SKM-1 (cell line): ENCODE measurements around the gene NXT1.

Experiments
- DNase-seq: peaks from one replicate; lab custom pipeline; 2025; ENCODE audit not compliant: unreplicated experiment; lab: John Stamatoyannopoulos, UW

NXT1 gene

DNA sequence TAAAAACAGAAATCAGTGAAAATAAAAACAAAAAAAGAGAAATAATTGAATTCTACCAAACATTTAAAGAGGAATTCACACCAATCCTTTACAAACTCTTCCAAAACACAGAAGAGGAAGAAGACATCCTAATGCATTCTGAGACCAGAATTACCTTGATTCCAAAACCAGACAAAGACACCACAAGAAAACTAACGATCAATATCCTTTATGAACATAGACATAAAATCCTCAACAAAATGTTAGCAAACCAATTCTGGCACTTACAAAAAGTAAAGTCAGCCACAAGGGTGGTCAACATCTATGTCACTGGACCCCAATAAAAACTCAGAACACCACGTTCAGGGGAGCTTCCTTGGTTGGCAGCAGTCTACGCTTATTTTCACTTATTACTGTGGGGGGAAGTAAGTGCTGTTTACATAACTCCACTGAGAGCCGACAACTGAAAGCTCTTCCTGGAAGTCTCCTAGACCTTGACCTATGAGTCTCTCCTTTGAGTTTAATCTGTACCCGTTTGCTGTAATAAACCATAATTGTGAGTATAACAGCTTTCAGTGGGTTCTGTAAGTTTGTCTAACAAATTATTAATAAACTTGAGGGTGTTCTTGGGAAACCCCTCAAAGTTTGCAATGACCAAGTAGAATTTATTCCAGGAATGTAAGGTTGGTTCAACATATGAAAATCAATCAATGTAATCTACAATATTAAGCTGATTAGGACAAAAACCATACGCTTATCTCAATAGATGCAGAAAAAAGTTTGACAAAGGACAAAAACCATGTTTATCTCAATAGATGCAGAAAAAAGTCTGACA is 35.9 kb downstream of the NXT1 start:
- DNase-seq = no peak

DNA sequence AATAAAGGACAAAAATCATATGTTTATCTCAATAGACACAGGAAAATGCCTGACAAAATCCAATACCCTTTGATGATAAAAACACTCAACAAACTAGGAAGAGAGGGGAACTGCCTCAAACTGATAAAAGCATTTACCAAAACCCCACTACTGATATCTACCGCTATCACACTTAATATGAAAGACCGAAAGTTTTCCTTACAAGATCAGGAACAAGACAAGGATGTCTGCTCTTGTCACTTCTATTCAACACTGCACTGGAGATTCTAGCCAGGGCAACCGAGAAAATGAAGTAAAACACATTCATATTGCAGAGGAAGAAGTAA is 36.5 kb downstream of the NXT1 start:
- DNase-seq = no peak

DNA sequence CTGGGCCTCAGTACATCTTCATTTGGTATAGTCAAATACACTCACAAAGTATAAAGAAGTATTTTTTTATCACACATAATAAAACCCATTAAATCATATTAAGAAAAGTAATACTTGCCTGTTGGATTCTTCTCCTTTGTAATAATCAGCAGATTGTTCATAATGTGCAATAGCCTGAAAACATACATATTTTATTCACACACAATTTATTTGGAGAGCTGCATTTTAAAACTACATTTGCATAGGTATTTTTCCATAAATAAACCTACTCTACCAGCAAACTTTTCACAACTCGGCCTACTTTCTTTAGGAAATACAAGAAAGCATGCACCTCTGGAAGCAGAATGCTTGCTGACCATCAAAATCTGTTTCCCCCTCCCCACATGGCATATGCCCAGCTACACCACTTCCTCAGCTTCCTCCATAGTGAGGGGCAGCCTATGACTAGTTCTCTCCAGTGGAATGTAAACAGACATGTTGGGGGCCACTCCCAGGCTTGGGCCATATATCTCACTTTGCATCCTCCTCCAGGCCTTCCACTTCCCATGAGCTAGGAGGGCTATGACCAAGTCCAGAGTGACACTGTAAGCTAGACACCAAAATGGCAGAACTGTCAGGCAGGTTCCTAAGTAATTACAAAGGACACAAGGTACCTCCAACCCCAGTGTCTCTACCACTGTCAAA is 39.6 kb downstream of the NXT1 start:
- no peak for DNase-seq

DNA sequence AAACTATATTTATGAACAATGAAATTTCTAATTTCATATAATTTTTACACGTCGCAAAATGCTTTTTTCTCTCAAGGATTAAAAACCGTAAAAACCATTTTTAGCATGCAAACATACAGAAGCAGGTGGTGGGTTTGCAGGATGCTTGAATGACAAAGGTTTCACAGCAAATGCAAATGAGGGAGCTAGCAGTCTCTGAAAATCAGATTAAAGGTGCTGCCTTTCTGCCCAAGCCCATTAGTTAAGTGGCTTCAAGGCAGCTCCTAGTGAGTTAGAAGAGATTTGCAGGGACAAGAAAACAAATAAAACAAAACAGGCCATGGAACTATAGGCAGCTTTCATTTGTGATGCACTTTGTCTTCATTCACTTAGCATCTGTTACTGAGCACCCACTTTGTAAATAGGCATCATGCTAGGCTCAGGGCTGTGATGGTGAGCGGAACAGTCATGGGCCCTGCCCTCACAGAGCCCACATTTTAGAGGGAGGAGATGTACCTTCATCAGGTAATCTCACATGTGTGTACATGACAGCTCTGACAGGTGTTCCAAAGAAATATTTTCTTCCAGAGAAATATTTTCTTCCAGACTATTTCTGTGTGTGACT is 41.2 kb downstream of the NXT1 start:
- DNase-seq = no peak

DNA sequence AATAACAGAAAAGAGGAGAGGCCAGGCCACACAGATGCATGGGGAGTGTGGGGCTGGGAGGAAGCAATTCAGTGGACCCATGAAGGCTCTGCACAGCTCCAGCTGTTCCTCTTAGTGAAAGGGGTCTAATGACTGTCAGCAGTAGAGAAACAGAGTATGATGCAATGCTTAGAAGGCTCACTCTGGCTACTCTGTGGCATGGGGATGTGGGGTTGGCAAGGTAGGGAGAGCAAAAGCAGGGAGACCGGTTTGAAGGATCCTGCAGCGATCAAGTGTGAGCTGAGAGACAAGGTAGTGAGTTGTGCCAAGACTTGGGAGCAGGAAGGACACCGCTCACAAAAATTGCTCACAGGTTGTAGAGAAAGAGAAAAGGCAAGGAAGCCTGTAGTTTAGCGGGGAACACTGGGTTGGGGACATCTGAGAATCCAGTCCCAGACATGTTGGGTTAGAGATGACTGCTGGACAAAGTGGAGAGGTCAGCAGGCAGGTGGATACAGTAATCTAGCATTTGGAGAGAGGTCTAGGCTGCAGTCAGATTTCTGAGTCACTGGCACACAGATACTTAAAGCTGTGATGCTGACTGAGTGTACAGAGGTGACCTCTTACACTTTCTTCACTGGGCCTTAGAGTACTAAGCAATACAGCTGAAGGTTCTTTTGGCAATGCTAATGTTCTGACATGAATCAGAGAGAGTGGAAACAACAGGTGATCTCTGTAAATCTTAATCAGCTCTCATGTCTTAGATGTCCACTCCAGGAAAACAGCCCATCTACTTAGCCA is 43.6 kb downstream of the NXT1 start:
- DNase-seq = no peak

DNA sequence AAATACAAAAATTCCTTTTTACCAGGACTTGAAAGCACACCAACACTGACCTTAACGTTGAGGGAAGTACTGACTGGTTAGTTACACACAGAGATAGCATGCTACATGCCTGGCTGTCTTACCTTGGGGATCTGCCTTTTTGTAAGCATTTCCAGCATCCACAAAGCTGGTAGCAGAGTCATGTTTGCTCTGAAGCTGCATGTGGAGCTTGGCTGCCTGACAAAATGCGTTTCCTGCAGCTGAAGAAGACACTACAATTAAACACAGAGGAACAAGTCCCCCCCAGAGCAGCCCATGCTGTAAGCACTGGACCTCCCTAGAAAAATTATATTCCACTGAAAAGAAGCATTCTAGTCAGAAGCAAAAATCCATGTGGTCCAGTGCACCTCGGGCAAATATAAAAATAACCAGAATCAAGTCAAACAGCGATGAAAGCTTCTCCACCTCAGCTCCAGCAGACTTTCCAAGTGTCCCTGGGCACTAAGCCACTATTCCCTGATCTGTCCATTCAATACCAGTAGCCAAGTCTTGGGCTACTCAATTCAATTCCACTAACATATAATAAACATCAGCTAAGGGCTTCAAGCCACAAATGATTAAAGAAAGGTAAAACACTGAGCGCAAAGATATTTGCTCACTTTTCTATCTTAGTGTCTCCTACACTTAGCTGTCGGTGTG is 46.5 kb downstream of the NXT1 start:
- DNase-seq = no peak

DNA sequence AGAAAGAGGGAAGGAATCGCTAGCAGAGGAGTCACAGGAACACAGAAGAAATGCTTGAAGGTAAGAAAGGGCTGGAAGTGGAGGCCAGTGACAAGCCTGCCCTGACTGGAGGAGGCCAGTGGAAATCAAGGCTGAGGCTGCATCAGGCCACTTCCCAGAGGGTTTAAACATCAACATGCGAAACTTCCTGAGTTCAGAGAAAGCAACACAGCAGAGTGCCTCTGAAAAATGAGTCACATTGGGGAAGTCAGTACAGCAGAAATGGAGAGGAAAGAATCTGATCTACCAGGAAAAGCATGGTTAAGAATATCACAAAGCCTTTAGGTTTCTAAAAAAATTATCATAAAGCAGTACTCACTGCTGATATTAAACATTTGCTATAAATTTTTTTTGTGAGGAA is 47.4 kb downstream of the NXT1 start:
- no peak for DNase-seq

DNA sequence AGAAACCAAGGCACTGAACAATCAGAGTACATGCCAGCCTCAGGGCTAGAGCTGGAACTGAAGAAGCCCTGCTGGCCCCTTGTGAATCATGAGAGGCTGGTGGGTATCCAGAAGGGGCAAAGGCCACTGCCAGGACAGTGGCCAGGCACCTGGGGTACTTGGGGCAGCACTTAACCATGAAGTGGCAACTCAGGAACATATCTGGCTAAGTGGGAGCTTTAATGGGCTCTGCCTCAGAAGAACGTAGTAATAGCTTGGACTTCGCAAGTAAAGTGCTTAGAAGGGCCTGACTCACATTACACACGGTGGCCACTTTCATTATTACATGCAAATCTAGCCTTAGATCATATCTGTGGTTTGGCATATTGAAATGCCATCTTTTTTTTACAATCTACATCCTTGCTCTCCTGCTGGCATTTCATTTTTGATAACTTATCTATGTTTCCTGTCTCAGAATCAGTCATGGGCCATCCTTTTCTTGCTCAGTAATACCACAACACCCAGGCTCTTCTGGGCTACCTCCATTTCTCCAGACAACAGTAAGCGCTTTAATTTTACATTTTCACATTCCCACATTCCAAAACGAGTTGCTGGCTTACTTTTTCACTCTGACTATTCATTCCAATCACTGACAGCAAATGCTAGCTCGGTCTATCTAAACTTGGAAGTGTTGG is 49.1 kb downstream of the NXT1 start:
- no peak for DNase-seq

DNA sequence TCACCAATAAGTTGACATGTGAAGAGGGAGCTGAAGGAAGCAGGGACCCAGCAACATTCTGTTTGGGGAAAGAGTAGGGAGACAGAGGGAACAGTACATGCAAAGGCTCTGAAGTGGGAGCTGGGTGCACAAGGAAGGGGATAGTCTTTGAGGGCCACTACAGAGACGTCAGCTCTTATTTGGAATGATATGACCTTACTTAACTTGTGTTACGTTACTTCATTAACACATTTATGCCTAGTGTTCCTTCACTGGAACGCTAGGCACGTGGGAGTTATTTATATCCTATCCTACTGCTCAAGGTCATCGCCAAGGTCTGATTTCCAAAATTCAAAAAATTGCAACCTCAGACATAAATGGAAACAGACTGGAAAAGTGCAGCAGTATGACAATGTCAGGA is 50.5 kb downstream of the NXT1 start:
- DNase-seq = no peak

DNA sequence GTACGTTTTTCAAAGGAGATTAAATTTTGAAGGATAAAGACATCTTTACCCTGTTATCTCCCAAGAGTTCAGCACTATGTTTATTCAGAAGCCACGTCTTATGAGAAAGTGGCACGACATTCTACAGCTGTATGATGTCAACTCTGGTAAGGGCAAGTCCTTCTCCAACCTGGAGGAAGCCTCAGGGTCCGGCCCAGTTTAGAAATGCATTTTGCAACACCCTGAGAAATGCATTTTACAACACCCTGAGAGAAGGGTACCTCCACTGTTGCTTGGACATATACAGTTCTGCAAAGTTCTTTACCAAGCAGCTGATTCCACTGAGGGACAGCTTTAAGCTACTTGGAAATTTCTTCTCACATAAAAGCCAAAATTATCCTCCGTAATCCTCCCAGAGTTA is 53.2 kb downstream of the NXT1 start:
- no peak for DNase-seq

DNA sequence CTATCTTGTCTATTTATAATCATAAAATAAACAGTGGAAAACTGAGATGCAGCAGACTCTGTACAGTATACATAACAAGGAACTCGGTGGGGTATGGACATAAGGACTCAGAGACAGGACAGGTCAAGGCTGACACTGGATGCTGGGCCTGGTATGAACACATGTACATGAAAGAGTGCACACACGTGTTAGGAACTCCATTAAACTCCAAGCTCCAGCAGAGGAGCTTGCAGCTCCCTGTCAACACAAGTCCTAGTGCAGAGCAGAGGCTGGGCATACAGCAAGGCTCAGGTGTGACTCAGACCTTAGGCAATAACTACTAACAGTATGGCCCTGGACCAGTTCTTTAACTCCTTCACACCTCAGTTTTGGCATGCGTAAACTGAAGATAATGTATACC is 53.6 kb downstream of the NXT1 start:
- no peak for DNase-seq
